HG02763 (cell line): ENCODE results near the gene AQP6.
"Not testable (repeated sequence)": the region's sequence is repeated elsewhere in the genome, so short reads cannot be mapped to it uniquely, and the experiment has no call there.

Source experiments
- ATAC-seq: cut with Tn5 transposase; IDR thresholded peaks from one replicate; pipeline ENCODE4 v1.9.1; 2021; ENCODE audit warnings: mild to moderate bottlenecking, moderate library complexity; ENCODE audit not compliant: unreplicated experiment

Gene AQP6

DNA sequence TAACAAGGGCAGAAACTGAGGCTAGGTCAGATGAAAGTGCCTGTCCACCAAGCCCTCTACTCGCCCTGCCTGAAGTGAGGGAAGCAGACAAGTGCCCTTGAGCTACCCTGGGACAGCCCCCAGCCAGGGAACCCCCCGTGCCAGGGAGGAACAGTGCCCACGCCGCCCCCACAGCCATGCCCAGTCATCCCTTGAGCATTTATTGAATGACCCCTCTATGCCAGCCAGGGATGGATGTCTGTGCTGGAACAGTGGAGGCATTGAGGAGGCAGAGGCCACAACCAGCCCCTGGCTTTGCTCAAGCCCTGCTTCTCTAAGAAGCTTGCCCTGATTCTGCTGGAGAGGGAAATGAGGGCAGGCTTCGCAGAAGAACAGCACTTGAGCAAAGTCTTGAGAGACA is 3.7 kb upstream of the AQP6 start:
- no peak for ATAC-seq

DNA sequence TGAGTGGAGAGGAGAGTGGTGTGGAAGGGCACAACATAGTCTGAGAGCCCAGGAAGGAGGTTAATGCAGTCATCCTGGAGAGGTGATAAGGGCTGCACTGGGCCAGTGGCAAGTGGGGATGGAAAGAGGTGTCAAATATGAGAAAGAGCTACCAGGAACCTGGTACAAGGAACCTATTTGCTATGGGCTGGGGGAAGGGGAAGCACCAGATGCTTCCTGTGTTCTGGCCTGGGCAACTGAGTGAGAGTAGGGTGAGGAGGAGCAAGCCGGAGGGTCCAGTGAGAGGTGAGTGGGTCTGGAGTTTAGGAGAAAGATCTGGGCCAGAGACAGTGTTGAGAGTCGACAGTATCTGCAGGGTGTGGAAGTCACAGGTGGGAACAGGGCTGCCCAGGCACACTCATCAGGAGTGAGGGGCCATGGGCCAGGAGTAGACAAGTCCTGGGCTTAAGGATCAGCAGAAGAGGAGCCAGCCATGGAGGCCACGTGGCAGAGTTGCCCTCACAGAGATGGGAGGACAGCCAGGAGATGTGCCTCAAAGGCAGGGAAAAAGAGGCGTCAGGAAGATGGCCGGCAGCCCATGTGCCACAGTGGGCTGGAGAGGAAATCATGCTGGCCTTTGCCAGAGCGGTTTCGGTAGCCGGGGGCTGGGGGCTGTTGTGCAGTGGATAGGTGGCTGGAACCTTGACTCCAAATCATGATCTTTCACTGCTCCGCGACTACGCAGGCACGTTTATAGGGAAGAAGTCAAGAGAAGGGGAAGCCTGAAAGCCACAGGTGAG is 2.9 kb upstream of the AQP6 start:
- ATAC-seq = no peak

DNA sequence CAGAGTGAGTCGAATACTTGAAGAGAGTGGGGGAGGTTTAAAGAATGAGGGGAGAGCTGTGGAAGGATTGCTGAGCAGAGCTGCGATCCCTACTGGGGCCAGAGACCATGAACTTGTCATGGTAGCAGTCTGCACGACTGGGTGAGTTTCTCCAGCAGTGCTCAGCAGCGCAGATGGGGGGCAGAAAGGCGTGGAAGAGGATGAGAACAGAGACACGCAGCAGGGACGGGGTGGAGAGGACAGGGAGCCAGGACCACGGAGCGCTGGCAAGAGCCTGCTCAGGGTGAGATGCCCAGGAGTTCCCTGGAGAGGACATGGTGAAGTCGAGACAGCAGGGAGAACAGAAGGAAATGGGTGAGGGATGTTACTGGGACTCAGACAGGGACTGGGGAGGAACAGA is 2.1 kb upstream of the AQP6 start:
- no peak for ATAC-seq

DNA sequence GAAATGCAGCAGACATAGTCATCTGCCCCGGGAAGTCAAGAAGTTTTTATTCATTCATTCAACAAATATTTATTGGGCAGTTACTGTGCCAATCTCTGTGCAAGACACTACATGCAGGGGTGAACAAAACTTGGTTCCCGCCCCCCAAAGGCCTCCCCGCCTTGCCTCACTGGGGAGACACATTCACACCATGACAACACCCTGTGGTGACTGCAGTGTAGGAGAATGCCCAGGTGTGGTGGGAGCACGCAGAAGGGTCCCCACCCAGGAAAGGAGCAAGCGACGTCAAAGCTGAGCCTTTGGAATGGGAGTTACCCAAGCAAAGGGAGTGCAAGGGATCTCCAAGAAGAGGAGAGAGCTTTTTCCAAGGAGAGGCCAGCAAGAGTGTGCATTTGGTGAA is 1.6 kb upstream of the AQP6 start:
- ATAC-seq = no peak

DNA sequence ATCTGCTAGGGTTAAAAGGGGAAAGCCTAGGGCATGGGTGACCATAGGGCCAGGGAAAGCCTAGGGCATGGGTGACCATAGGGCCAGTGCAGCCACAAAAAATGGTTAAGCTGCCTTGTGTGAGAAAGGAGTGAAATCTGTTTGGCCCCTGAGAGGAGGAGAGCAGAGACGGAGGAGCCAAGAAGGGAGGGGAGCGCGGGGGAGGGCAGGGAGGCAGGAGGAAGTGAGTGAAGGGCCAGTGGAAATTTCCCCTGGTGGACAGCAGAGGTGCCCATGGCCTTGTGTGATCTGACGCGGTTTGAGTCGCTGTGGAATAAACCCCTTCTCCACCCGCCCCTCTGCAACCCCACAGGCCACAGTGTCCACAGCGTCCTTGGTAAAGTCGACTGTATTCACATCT is 618 bp upstream of the AQP6 start:
- no peak for ATAC-seq

DNA sequence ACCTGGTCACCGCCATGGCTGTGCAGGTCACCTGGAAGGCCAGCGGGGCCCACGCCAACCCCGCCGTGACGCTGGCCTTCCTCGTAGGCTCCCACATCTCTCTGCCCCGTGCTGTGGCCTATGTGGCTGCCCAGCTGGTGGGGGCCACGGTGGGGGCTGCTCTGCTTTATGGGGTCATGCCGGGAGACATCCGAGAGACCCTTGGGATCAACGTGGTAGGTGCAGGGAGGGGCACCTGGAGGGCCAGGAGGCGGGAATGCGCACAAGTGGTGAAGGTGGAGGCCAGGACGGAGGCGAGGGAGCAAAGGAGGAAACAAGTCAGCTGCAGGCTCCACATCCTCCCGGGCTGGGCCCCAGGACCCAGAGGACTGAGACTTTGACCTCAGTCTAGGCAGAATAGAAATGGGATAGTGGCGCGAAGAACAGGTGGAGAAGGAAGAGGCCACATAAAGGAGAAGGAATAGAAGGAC is 649 bp downstream of the AQP6 start:
- ATAC-seq = no peak

DNA sequence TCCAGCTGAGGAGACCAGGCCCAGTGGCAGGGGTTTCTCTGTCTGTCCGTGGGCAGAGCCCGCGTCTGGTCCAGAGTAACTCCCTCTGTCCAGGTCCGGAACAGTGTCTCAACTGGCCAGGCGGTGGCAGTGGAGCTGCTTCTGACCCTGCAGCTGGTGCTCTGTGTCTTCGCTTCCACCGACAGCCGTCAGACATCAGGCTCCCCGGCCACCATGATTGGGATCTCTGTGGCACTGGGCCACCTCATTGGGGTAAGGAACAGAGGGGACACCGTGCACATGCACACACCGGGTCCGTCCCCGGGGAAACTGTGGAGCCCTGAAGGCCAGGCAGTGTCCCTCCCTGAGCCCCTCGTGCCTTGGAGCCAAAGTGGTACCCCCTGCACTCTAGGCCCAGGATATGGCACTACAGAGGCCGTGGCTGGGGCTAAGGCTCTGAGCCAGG is 1.5 kb downstream of the AQP6 start:
- no peak for ATAC-seq

DNA sequence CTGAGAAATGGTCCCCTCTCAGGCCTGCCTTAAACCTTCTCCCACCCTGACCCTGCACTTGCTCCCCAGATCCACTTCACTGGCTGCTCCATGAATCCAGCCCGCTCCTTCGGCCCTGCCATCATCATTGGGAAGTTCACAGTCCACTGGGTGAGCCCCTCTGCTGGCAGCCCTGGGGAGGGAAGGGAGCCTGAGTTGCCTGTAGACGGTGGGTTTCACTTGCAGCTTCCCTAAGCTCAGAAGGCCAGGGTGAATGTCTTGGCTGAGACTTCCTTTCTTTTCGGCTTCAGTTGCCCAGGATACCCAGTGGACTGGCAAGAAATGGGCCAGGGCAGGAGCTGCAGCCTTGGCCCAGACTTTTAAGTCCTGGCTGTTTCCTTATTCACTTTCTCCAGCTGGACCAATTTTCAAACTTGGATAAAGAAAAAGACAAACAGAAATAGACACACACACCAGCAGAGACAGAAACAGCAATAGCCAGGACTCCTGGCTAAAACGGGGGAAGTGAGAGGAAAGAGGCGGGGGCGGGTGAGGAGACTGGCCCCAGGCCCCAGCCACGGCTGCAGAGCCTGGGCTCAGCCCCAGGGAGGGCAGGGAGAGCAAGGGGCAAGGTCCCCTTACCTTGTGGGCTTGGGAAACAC is 2.0 kb downstream of the AQP6 start:
- ATAC-seq = no peak

DNA sequence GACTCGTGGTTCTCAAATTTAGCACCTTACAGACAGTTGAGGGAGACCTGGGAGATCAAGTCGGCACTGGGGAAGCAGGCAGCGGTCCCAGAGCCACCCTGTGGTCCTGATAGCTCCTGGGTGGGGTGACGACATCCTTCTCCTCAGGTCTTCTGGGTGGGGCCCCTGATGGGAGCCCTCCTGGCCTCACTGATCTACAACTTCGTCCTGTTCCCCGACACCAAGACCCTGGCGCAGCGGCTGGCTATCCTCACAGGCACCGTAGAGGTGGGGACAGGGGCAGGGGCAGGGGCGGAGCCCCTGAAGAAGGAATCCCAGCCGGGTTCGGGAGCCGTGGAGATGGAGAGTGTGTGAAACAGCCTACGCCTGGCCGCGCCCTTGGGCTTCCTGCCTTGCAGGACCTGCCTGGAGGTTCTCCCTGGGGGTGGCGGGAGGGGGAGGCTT is 2.6 kb downstream of the AQP6 start:
- no peak for ATAC-seq

DNA sequence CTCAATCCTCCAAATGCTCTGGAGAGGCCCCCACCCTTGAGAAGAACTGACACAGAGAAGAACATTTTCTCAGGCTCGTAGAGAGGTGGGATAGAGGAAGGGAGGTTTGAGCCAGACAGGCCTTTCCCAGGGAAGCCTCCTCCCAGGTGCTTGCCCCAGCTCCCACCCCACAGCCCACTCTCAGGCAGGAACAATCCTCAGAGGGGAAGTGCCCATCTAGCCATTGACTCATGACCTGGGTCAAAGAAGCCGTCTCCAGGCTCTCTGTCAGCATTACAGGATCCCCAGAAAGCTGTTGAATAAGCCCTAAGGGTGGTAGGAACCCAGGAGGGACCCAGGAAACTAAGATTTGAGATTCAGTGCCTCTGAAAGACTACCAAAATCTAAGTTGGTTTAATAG is 3.8 kb downstream of the AQP6 start:
- ATAC-seq = no peak

DNA sequence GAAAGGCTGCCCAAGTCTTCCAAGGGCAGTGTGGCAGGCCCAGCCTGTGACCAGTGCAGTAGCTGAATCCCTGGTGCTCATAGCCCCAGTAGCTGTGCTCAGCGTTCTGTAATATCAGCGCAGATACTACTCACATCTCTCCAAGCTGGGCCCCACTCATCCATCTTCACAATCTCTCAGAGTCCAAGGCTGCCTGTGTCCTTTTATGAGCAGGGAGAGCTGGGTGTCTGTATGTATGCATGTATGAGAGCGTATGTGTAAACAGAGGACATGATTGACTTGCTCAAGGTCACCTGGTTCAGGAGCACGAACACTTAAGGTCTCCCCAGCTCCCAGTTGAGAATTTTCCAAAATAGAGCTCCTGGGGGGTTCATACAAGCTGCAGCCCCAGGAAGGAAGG is 5.4 kb downstream of the AQP6 start:
- no peak for ATAC-seq

DNA sequence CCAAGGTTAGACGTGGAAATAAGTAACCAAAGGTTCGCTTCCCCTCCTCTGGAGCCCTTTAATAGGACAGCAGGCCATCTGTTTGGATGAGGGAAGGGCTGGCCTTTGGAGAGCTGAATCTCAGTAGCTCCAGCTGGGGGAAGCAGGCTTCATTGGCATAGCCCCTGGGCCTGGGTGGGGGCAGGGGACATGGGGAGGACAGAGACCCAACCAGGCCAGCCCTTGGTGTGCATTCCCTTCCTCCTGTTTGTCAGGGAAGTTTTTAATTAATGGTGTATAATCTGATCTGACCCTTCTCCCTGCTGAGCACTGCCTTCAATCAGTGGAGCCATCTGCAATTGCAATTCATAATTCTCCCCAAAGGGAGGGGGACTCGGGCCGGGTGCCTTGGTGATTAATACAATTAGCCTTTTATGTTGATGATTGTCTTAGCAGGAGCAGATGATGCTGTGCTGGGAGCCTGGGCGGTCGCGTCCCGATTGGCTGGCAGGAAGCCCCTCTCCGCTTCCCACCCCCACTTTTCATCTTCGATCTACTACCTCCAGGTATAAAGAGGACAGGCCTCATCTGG is 6.4 kb downstream of the AQP6 start:
- no peak for ATAC-seq

DNA sequence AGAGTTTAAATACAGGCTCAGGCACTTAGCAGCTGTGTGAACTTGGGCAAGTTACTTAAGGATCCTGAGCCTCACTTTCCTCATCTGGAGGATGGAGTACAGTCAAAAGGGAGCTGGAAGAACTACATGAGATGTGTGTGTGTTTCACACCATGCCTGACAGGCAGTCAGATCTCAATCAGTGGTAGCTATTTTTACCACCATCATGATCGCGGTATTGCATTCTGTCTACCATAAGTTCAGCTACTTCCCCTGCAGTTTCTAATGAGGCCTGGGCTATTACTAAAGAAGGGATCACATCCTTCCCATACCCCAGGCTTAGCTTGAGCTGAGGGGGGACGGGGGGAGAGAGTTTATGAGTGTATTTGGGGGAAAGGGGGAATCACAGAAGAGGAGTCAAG is 7.0 kb downstream of the AQP6 start:
- ATAC-seq = no peak

DNA sequence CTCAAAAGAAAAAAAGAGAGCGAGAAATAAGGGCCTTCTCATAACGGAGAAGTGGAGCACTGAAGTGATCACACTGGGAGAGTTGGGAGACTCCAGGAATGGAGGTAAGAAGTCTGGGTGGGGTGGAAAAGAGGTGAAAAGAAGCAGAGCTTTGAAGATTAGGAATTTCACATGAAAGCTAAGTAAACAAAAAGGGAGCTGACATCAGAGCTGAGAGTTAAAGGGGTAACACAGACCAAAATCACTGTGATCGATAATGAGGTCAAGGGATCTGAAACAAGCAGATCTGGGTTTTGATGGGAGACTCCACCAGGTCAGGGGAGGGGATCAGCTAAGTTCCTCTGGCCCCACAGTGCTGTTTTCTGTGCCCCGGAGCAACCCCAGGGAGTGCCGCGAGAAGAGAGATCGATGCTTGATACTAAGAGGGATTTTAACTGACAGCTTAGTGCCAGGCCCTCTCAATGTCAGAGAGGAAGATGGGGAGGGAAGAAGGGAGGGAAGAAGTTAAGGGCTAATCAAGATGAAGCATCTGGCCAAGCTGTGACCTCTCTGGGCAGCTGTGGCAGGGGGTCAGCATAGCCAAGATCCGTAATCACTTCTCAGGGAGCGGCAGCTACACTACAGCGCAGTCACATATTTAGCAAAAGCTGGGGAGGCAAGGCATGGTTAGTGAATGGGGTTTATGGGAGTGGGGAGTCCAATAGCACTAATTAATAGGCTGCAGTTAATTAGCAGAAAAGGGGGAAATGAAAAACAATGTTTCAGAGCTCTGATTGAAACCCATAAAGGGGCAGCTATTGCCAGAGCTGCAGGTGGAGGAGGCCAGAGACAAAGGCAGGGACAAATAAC is 8.0 kb downstream of the AQP6 start:
- ATAC-seq = no peak

DNA sequence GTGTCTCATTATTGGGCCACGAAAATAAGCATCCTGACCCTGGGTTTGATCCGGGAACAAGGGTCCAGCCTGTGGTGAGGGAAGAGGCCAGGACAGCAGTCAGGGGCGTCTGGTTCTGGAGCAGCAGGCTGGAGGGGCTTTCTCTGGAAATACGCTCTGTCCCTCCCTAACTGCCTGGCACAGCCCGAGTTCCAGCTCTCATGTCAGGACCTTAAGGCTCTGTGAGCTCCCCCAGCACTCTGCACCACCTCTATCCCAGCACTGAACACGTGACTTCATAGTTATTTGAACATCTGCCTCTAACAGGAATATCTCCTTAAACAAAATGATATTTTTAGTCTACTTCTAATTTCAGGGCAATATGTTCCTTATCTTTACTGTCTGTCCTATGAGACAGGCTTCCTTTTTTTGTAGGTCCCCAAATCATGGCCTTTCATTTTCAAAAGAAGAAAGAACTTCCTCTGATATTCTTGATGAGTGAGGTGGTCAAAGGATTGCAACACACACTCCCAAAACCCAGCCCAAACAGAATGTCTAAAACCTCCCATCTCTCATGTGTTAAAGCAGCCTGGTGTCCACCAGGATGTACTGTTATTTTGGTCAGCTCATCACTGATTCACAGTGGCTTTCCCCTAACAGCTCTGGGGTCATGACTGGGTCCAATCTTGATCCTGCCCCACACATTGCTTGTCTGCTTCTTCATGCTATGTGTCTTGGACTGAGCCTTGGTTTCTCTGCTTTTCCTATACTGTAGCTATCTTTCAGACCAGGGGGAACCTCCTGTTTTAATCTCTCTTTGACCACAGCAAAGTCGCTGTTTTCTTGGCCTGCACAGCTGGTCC is 9.7 kb downstream of the AQP6 start:
- no peak for ATAC-seq

DNA sequence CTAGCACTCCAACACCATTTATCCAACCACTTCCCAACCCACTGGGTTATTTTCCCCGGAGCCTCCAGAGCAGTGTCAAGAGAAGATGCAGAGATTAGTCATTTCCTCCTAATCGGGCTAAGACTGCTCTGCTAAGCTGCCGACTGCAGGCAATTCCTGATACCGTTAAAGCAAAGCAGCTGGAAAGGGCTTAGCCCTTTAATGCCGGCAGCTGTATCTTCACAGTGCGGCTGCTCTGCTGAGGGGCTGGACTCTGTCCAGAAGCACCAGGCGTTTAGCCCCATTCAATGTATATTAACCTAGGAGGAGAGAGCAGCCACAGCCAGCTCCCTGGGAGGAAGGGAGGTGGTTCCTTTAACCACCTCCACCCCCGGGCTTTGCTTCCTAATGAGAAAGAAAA is 11.1 kb downstream of the AQP6 start:
- no peak for ATAC-seq

DNA sequence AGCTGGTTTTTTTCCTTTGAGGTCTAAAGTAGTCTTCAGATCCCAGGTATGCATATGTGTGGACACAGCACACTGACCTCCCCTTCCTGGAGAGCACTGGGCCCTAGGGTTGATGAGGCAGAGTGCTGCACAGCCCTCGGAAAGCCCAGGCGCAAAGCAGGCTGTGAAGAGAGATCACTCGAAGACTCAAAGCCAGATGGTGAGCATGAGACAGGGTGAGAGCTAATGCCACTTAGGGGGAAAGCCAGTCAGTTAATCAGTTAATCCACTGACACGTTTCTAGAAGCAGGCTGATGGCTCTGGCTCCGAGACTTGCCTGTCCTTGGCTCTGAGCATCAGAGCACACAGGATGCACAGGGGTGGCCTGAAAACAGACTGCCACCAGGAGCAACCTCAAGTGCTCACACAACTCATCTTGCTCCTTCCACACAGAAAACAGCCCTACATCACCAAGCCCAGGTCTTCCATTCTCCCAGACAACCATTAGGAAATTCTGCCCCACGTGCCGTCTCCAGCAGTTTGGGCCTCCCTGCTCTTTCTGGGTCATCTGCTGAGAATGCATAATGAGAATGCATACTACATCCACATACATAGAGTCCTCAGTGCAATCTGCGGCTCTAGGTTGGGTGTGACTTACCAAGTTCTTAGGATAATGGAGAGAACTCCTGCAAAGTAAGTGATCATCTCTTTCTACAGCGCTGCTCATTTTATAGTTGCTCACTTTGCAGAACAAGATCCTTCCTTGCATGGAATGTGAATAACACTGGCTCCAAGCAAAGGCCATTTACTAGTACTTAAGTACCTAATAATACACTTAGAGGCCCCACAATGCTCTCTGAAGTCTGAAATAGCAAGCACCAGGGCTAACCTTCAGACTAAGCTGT is 12.0 kb downstream of the AQP6 start:
- ATAC-seq = no peak

DNA sequence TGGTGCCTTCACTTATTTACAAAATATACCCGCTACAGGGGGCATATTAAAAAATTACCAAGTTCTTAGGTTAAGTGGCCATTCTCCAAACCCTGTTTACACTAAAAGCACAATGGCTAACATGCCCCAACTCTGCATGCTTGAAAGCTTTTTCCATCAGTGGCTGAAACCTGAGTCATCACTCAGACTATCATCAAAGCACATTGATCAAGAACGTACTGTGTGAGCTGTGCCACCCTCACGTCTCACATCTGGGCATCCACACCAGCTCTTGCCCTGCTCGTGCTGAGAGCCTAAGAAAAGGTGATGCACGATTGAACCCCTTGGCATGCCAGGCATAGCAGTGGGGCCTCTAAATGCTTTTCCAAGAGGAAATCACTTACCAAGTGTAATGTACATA is 13.2 kb downstream of the AQP6 start:
- ATAC-seq = no peak

DNA sequence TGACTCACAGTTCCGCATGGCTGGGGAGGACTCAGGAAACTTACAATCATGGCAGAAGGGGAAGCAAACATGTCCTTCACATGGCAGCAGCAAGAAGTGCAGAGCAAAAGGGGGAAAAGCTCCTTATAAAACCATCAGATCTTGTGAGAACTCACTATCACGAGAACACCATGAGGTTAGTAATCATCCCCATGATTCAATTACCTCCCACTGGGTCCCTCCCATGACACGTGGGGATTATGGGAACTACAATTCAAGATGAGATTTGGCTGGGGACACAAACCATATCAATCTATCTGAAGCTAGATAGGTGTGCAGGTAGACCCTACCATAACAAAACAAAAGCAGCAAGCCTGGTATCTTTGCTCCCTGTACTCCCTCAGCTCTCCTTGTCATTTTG is 13.7 kb downstream of the AQP6 start:
- ATAC-seq = not testable (repeated sequence)
